Measurements from ENCODE around the gene GPA33.

GPA33 gene, protein sequence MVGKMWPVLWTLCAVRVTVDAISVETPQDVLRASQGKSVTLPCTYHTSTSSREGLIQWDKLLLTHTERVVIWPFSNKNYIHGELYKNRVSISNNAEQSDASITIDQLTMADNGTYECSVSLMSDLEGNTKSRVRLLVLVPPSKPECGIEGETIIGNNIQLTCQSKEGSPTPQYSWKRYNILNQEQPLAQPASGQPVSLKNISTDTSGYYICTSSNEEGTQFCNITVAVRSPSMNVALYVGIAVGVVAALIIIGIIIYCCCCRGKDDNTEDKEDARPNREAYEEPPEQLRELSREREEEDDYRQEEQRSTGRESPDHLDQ

DNA sequence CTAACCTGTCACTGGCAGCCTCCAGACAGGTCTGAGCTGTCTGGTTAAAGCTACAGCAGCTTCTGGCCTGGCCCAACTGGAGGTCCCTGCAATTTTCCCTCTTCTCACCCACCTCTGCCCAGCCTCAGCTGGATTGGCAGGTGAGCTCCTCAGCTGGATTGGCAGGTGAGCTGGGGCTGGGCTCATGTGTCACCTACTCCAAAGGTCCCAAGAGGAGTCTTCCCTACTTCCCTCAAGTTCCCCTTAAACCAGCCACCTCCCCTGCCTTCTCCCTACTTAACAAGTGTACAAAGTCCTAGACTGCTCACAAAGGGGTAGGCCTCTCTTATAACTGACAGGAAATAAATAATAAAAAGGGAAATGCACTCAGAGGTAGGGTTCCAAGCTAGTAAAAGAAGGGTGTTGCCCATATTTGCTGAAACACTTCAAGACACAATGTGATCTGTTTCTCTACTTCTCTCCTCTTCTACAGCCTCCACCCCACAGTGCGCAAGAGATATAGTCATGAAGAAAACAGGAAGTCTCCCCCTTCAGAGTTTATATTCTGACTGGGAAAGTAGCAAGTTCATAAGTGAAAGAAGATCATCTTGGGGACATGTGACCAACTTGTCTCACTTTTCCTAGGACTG lies at the start of gene GPA33:
Gene GPA33 (minus strand): TSS at position 64 of the 629 bp plus-strand sequence. CDS start 90 bp downstream, outside the sequence.
- DNase-seq, result peak; percentile 20

DNA sequence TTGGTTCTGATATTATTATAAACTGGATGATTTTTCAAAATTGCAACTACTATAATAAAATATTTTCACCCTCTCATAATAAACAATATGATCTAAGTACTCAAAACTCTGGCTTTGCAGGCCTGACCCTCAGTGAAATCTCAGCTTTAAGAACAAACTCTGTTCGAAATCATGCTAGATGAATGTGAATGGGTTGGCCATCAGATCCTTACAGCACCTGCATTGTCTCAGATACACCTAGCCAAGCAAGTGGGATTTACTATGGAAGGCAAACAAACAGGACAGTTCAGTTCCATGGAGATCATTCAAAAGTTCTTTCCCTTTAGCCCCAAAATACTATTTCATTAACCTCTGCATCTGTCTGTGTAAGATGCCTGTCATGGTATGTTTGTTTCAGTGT lies 48.5 kb upstream of the GPA33 start:
- DNase-seq, result no peak

DNA sequence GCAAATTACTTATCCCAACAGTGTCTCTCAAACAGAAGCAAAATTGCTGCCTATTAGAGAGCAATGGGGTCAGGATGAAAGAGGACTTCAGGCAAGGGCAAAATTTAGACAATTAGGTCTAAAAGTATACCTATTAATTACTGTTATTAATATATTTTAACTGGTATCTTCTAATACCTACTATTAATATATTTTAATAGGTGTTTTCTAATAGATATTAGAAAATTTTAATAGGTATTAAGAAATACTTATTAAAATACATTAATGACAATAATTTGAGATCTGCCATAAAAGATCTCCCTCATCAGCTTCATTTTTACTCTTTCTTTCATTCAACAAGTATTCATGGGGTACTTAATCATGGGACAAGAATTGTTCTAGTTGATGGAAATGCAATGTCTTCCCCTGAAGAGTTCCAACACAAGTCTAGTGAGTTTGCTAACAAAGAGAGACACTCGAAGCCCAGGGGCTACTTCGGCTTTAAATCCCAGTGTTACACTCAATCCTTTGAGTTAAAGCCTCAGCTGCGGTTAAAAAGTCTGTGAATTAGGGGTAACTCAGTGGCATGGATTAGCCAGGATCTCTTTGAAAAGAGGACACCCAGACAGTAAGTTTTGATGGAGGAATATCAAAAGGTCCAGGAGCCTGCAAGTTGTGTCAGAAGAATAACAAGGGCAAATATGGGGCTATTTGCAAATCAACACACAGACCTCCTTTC lies 47.8 kb upstream of the GPA33 start:
- DNase-seq, result no peak

DNA sequence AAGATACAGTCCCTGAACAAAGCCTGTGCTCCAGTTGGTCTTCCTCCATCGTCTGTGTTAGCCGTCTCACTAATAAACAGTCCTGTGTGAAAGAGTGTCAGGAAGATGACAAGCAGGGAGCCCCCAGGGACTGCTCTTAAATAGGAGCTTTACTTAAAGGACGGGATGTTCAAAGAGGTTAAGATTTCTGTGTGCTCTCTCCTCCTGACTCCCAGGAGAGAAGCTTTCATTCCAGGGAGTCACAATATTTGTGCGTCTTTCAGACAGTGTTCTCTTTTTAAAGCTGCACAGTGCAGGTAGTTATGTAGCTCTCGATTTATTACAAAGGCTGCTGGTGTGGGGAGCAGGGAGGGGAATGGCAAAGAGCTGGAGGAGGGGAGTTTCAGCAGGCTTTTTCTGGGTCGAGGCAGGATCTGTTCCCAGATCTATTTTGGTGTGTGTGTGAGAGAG lies 47.2 kb upstream of the GPA33 start:
- DNase-seq, result no peak

DNA sequence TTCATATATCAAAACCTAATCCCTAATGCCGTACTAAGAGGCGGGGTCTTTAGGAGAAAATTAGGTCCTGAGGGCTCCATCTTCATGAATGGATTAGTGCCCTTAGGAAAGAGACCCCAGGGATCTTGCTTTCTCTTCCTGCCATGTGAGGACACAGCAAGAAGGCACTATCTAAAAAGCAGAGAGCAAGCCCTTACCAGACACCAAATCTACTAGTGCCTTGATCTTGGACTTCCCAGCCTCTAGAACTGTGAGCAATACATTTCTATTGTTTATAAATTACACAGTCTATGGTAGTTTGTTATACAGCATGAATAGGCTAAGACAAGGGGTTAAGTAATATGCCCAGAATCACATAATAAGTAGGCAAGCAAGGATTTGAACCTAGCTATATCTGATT lies 46.6 kb upstream of the GPA33 start:
- no peak for DNase-seq

DNA sequence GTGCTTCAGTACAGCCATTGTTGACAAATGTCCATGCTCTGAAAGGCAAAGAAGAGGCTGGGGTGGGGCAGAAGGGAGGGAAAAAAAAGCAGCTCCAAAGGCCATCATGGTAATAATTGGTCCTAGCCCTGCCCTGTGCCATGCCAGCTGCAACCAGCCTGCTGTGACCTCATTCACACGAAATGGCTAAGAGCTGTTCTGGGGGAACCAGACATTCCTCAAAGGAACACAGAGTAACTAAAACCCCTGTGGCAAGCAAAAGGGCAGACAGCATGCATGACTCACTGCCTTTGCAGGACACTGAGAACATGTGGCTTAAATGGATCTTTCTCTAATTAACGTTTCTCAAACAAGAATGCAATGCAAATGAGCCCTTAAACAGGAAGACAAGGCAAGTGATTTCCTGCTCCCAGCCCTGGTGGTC lies 46.0 kb upstream of the GPA33 start:
- no peak for DNase-seq

DNA sequence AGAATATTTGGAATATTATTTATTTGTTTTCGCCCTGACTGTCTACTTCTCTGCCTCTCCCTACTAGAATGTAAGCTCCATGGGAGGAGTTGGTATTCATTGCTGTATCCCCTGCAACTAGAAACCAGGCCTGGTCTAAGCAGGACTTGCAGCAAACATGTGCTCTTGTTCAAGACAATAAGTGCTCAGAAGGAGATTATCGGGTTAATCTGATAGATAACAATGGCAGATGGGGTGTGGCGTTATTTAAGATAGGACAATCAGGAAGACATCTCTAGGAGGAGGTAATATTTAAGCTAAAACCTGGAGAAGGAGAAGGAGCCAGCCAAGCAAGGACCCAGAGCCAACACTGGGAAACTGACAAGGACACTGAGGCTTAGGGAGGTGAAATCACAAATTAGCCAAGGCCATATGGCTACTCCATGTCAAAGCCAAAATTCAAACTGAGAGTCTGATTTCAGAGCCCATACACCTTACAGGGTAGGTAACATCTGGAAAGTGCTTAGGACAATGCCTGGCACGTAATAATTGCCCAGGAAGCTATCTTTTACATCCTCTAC lies 45.2 kb upstream of the GPA33 start:
- DNase-seq, result no peak

DNA sequence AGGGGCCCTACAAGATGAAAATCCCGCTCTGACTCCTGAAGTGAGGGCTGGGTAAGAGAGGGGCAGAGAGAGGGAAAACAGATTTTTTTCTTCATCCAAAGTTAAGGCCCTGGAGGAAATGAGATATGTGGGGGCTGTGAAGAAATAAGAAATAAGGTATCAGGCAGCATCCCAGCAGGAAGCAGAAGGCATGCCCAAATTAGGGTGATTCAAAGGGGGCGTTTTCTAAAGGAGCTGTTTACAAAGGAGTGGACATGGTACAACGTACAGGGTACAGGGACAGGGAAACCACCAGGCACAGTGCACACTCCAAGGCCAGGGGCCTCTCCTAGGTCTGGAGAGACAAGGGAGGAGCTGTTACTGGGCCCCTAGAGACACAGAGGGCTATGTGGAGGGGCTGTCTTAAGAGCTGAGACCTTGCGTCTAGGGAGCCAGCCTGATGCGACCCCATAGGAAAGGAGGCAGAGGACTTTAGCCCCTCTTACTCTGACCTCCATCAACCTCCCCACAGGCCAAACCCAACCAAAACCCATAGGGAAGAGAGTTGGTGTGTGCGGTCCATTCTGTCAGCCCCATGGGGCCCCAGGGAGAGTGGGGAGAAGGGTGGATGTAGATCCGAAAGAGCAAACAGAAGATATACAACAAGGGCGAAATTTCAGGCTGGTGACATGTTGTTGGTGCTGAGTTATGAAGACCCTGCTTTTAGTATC lies 42.3 kb upstream of the GPA33 start:
- DNase-seq, result no peak

DNA sequence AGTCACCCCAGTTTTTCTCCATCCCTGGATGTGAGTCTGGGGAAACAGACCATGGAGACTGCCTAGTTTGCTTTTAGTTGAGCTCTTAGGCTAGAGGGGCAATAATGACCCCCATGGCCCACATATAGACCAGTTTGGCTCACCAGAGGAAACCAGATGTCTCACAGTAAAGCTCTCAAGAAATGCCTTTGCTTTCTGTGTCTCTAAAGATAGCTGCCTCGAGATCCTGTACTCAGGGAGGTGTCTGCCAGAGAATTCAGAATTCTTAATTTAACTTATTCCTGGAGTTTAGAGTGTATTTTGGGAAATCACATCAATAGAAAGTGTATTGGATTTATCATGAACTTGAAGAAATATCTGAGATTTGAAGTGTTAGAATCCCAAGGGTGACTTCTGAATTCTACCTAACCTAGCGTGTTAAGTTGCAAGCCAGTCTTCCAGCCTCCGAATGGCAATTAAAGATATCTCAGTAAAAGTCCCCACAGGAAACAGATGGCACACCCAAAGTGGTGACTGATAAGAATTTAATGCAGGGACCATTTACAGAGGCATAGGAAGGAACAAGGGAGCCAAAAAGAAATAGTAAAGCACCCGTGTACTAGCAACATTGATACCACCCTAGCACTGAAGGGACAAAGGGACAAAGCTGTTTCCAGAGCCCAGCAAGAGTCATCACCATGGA lies 40.8 kb upstream of the GPA33 start:
- DNase-seq, result no peak

DNA sequence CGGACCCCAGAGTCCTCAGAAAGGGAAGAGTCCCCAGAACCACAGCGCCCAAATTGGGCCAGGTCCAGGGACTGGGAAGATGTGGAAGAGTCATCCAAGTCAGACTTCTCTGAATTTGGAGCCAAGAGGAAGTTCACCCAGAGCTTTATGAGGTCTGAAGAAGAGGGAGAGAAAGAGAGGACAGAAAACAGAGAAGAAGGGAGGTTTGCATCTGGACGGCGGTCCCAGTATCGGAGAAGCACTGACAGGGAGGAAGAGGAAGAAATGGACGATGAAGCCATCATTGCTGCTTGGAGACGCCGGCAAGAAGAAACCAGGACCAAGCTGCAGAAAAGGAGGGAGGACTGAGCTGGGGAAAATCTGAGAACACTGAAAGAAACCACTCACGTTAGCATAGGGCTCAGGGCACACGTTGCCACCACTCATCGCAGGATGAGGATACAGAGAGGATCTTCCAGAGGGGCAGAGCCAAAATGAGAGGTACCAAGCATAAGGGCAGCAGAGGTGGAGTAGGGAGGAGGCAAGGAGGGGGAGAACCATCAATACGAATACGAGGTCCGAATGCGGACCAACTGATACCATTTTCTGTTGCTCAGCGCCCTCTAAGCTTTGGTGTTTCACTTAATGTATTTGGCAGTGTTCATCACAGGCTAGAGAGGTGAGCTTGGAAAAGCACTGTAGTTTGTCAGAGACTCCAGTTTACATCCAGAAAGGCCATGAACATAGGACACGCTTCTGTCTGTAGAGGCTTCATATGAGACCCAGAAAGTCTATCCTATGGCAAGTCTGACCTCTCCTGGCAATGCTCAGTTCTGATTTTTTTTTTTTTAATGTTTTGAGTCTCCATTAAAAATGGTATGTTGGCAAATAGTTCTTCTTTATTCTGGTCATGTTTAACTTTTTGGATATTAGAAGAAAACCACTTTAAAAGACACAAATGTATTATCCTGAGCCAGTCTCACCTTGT lies 38.4 kb upstream of the GPA33 start:
- no peak for DNase-seq

DNA sequence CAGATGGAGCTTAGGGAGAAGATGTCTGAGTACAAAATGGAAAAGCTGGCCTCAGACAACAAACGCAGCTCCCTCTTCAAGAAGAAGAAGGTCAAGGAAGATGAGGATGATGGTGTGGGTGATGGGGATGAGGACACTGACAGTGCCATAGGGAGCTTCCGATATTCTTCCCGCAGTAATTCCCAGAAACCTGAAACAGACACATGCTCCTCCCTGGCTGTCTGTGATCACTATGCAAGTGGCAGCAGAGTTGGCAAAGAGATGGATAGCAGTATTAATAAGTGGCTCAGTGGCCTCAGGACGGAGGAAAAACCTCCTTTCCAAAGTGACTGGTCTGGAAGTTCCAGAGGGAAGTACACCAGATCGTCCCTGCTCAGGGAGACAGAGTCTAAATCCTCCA lies 37.5 kb upstream of the GPA33 start:
- DNase-seq, result no peak

DNA sequence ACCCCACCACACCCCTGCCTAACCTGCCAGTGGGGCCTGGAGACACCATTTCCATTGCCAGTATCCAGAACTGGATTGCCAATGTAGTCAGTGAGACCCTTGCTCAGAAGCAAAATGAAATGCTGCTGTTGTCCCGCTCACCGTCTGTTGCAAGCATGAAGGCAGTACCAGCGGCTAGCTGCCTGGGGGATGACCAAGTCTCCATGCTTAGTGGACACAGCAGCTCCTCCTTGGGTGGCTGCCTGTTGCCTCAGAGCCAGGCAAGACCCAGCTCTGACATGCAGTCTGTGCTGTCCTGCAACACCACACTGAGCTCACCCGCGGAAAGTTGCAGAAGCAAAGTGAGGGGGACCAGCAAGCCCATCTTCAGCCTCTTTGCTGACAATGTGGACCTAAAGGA lies 37.1 kb upstream of the GPA33 start:
- DNase-seq, result no peak

DNA sequence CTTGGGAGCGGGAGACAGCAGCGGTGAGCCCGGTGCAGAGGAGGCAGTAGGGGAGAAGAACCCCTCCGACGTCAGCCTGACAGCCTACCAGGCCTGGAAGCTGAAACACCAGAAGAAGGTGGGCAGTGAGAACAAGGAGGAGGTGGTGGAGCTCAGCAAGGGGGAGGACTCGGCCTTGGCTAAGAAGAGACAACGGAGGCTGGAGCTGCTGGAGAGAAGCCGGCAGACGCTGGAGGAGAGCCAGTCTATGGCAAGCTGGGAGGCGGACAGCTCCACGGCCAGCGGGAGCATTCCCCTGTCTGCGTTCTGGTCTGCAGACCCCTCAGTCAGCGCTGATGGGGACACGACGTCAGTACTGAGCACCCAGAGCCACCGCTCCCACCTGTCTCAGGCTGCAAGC lies 36.6 kb upstream of the GPA33 start:
- no peak for DNase-seq

DNA sequence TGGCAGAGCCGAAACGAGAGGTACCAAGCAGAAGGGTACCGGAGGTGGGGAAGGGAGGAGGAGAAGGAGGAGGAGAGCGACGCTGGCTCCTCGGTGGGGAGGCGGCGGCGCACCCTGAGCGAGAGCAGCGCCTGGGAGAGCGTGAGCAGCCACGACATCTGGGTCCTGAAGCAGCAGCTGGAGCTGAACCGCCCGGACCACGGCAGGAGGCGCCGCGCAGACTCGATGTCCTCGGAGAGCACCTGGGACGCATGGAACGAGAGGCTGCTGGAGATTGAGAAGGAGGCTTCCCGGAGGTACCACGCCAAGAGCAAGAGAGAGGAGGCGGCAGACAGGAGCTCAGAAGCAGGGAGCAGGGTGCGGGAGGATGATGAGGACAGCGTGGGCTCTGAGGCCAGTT lies 36.1 kb upstream of the GPA33 start:
- DNase-seq, result no peak

DNA sequence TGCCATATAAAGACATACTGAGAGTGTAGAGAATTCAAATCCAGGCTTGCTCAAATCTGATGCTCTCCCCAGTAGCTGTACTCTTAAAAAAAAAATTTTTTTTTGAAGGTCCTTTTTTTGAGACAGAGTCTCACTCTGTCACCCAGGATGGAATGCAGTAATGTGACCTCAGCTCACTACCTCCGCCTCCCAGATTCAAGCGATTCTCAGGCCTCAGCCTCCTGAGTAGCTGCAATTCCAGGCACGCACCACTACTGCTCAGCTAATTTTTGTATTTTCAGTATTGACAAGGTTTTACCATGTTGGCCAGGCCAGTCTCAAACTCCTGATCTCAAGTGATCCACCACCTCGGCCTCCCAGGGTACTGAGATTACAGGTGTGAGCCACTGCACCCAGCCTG lies 32.4 kb upstream of the GPA33 start:
- no peak for DNase-seq

DNA sequence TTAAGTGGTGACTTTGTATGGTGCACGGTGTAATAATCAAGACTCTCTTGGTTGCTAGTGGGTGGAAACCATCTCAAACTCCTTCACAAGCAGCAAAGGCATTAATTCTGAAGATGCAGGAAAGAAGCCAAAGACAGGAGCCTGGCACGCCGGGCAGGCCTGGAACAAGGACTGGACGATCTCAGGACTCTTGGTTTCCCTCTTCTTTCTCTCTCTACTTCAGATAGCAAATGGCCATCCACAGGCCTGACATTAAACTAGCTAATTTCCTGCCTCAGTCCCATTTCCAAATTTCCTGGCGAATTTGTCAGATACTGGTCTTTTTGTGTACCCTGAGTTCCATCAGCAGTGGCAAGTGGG lies 31.9 kb upstream of the GPA33 start:
- no peak for DNase-seq

DNA sequence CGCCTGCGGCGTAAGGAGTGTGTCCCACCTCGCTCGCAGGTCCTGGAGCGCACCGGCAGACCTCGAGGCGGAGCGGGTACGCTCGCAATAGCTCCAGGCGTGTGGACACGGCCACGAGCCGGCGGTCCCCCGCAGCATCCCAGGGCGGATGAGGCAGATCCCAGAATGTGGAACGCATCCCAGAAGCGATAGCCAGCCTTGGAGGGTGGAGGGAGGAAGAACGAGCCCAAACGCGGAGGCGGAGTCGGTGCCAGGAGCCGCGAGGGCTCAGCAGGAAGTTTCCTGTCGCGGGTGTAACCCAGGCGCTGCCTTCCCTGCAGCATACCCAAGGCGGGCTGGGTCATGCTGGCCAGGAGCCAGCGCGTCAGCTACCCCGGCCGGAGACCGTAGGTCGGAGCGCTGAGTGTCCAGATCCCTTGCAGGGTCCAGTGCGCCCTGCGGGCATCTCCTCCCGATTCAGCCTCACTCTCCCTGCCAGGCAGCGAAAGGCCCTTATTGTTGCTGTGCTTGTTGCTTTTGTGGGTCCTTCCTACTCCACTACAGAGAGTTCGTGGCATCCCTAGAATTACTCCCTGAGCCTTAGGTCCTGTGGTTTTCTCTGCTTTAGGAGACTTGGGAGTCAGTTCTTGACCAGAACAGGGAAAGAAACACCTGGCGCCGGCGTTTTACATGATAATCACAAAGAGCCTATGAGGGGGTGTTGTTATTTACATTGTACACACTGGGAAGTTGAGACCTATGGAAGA lies 31.4 kb upstream of the GPA33 start:
- DNase-seq, result peak; percentile 35

DNA sequence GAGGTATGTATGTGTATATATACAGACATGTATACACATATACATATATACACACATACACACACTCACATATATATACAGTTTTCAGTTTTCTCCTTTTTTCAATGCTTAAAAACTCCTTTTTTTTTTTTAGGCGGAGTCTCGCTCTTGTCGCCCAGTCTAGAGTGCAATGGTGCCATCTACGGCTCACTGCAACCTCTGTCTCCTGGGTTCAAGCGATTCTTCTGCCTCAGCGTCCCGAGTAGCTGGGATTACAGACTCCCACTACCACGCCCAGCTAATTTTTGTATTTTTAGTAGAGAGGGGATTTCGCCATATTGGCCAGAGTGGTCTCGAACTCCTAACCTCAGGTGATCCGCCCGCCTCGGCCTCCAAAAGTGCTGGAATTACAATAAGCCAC lies 30.7 kb upstream of the GPA33 start:
- DNase-seq, result no peak

DNA sequence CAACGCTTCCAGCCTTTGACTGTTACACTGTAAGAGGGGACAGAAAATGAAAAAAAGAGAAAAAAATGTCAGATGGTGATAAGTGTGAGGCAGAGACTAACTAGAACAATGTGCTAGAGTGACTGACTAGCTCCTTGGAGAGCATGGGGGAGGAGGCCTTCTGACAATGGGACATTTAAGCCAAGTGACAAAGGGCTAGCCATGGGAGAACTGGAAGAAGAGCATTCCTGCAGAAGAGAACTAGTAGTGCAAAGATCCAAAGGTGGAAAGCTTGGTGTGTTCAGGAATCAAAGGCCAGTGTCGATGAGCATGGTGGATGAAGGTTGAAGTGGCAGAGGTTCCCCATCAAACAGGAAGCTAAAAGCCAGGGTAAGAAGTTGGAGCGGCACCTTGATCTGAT lies 29.5 kb upstream of the GPA33 start:
- DNase-seq, result no peak

DNA sequence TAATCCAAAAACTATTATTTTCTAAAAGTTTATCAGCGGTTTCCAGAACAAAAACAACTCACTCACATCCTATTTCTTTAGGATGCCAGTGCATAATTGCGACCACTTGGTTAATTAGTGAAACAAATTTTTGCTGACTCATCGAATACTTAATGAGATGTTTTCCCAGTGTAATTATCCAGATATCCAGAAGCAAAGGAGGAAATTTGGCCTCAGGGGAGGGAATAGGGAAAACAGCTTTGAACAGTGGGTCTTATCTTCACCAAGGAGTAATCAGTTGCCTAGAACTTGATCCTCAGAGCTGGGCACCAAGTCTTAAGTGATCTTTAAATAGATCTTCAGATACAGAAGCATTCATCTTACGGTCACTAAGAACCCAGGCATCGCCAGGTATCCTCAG lies 28.0 kb upstream of the GPA33 start:
- no peak for DNase-seq

DNA sequence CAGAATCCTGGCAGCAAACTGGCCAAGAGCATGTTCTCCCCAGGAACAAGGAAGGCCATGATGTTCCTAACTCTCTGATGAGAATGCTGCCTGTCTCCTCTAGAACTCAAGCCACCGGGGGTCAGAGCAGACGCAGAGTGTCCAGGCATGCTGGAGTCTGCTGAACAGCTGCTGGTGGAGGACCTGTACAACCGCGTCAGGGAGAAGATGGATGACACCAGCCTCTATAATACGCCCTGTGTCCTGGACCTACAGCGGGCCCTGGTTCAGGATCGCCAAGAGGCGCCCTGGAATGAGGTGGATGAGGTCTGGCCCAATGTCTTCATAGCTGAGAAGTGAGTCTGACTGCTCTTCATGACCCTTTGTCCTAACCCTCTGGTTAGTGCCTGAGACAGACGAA lies 27.0 kb upstream of the GPA33 start:
- no peak for DNase-seq
